Esophagus muscularis mucosa (tissue), 4 donors: Measurements from ENCODE around the gene TRAPPC2L.

Source experiments
- CTCF ChIP-seq, 3 experiments: fragments of 200-600 bp in 2 of 3; fragments of 450-650 bp in 1 of 3; sonication (generic) in 2 of 3; IDR thresholded peaks; one replicate each; pipeline ENCODE4 v1.5.1; 2017 to 2019; ENCODE audit warnings: antibody characterized with exemption in 3 of 3, mild to moderate bottlenecking in 2 of 3, moderate library complexity in 1 of 3
- EP300 ChIP-seq: sonication (generic); formaldehyde crosslinking; IDR thresholded peaks from one replicate; pipeline ENCODE4 v1.6.1; 2017; ENCODE audit warnings: antibody characterized with exemption
- POLR2A ChIP-seq: fragments of 450-650 bp; IDR thresholded peaks from one replicate; pipeline ENCODE4 v1.6.1; 2017; ENCODE audit warnings: antibody characterized with exemption, moderate library complexity, mild to moderate bottlenecking, low read depth
- POLR2AphosphoS5 ChIP-seq, 2 donors: sonication (generic); formaldehyde crosslinking; IDR thresholded peaks; one replicate each; pipeline ENCODE4 v1.6.1; 2017; ENCODE audit warnings: antibody characterized with exemption in 2 of 2

DNA sequence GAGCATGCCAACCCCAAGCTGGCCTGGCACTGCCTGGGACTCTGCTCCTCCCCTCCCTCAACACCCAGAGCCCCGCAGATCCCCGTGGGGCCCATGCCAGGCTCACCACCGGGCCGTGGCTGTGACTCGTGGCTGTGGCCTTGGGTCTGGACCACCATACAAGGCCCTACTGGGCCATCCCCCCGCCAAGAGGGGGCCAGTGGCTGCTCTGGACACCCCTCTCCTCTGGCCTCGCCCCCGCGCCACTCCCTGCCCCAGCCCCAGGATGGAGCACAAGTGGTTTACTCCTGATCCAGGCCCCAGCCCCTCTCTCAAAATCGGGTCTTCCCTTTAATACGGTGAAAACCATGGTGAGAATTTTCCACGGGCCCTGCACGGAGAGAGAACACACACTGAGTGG is 6.5 kb downstream of the TRAPPC2L start:
- no peak for TF ChIP-seq CTCF (IDR thresholded peaks at IDR 0.05)
- no peak for TF ChIP-seq POLR2AphosphoS5 (IDR thresholded peaks at IDR 0.05)
- TF ChIP-seq POLR2A = no peak
- TF ChIP-seq EP300 = no peak
